Trophoblast cell (in vitro differentiated cells and primary cell): ENCODE measurements around the gene SLC27A1.
A peak's percentile ranks its signal among the peaks of the same experiment; 100 is the strongest.
"Not testable (repeated sequence)": the region's sequence is repeated elsewhere in the genome, so short reads cannot be mapped to it uniquely, and the experiment has no call there.

Experiments
- DNase-seq, 2 donors: peaks; one replicate each; pipeline ENCODE4 v3.0.0-alpha.2; 2016
- H2AFZ ChIP-seq: 2 replicates; pipeline ENCODE4 v1.6.1; 2013; ENCODE audit warnings: low read length, moderate library complexity, mild to moderate bottlenecking; ENCODE audit not compliant: insufficient read depth, poor library complexity
- H2AK5ac ChIP-seq: 2 replicates; pipeline ENCODE4 v1.6.1; 2013; ENCODE audit warnings: mild to moderate bottlenecking, low read length
- H2BK120ac ChIP-seq: 2 replicates; pipeline ENCODE4 v1.6.1; 2013; ENCODE audit warnings: low read length, mild to moderate bottlenecking, moderate library complexity; ENCODE audit not compliant: insufficient read depth, poor library complexity
- H2BK12ac ChIP-seq: 2 replicates; pipeline ENCODE4 v1.6.1; 2013; ENCODE audit warnings: mild to moderate bottlenecking, low read length, moderate library complexity
- H2BK5ac ChIP-seq: 2 replicates; pipeline ENCODE4 v1.6.1; 2013; ENCODE audit warnings: low read length, low read depth, moderate library complexity, mild to moderate bottlenecking; ENCODE audit not compliant: poor library complexity
- H3K14ac ChIP-seq: 2 replicates; pipeline ENCODE4 v1.6.1; 2013; ENCODE audit warnings: mild to moderate bottlenecking, low read length
- H3K18ac ChIP-seq: 2 replicates; pipeline ENCODE4 v1.6.1; 2013; ENCODE audit warnings: mild to moderate bottlenecking, low read length
- H3K23ac ChIP-seq: 2 replicates; pipeline ENCODE4 v1.6.1; 2013; ENCODE audit warnings: low read length
- H3K27ac ChIP-seq: 2 replicates; pipeline ENCODE4 v1.5.1; 2013; ENCODE audit warnings: low read depth, mild to moderate bottlenecking, inconsistent platforms, low read length, moderate library complexity
- H3K27me3 ChIP-seq: 2 replicates; pipeline ENCODE4 v1.6.1; 2013; ENCODE audit warnings: inconsistent platforms, mild to moderate bottlenecking, low read length, moderate library complexity; ENCODE audit not compliant: insufficient read depth
- H3K36me3 ChIP-seq, 2 experiments: 1 replicate in 1 of 2; 2 replicates in 1 of 2; pipeline ENCODE4 v1.6.1; 2013; ENCODE audit warnings: low read length in 2 of 2, mild to moderate bottlenecking in 2 of 2, moderate library complexity in 1 of 2; ENCODE audit not compliant: insufficient read depth in 2 of 2, control insufficient read depth in 1 of 2
- H3K4ac ChIP-seq: 2 replicates; pipeline ENCODE4 v1.6.1; 2013; ENCODE audit warnings: low read depth, mild to moderate bottlenecking, low read length, moderate library complexity
- H3K4me1 ChIP-seq, 2 experiments: 1 replicate in 1 of 2; 2 replicates in 1 of 2; pipeline ENCODE4 v1.6.1; 2013; ENCODE audit warnings: low read length in 2 of 2, mild to moderate bottlenecking in 2 of 2, moderate library complexity in 1 of 2; ENCODE audit not compliant: insufficient read depth in 2 of 2, control insufficient read depth in 1 of 2
- H3K4me2 ChIP-seq: 2 replicates; pipeline ENCODE4 v1.6.1; 2013; ENCODE audit warnings: inconsistent platforms, mild to moderate bottlenecking, low read length, moderate library complexity
- H3K4me3 ChIP-seq: 2 replicates; pipeline ENCODE4 v1.5.1; 2013; ENCODE audit warnings: mild to moderate bottlenecking, low read depth, low read length, inconsistent platforms
- H3K79me1 ChIP-seq: one replicate; pipeline ENCODE4 v1.6.1; 2013; ENCODE audit warnings: low read length
- H3K79me2 ChIP-seq: 2 replicates; pipeline ENCODE4 v1.6.1; 2013; ENCODE audit warnings: low read length, mild to moderate bottlenecking; ENCODE audit not compliant: control insufficient read depth, insufficient read depth, poor library complexity
- H3K9ac ChIP-seq: 2 replicates; pipeline ENCODE4 v1.6.1; 2013; ENCODE audit warnings: mild to moderate bottlenecking, low read length
- H3K9me3 ChIP-seq: 2 replicates; pipeline ENCODE4 v1.6.1; 2013; ENCODE audit warnings: low read depth, mild to moderate bottlenecking, control low read depth, inconsistent platforms, low read length; ENCODE audit not compliant: insufficient read depth
- H4K12ac ChIP-seq: 2 replicates; pipeline ENCODE4 v1.6.1; 2013; ENCODE audit warnings: low read depth, mild to moderate bottlenecking, low read length, moderate library complexity
- H4K8ac ChIP-seq: 2 replicates; pipeline ENCODE4 v1.6.1; 2013; ENCODE audit warnings: low read depth, mild to moderate bottlenecking, low read length, moderate library complexity
- H4K91ac ChIP-seq: one replicate; pipeline ENCODE4 v1.6.1; 2013; ENCODE audit warnings: low read depth, mild to moderate bottlenecking, low read length, moderate library complexity
- WGBS: extraction: QIAGEN DNeasy Blood & Tissue Kit; methylation state at CpG from one replicate; pipeline ENCODE4 v1.1.7; 2013; ENCODE audit warnings: missing lambda C conversion rate; ENCODE audit not compliant: insufficient read length, insufficient coverage; ENCODE audit errors: extremely low coverage; 5-methylcytosine and 5-hydroxymethylcytosine counted together

Gene SLC27A1

DNA sequence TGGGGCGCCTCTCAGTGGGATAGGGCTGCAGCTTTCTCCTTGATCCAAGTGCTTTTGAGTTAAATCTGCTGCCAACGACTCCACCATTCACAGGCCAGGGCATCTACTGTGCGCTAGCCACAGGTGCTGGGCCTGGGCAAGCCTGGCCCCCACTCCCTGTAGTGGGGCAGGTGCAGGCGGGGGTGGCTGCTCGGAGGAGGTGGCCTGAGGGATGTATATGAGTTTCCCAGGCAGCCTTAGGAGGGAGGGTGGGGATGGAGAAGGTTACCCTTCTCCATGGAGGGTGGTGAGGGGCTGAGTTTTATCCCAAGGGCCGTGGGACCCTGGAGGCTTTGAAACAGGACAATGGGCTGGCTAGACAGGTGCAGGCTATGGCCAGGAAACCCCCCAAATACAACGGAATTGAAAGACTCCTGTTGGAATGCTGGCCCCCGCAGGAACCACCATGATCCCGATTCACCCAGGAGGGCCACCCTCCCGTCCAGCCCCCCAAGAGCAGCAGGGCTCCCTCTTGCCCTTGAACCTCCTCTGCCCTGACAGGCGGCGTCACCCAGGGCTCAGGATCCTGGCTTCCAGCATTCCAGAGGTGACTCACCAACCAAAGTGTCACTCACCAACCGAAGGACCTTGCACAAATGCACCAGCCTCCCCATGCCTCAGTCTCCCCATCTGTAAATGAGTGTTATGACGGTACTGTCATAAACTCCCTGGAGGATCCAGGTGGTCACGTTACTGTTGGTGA is 45.3 kb downstream of the SLC27A1 start:
- no peak overlapping the region for H3K4me3 ChIP-seq
- peaks cover 9% of the 10 kb centered on the region for H3K79me2 ChIP-seq
- H3K4ac ChIP-seq: no peak overlapping the region
- H2BK120ac ChIP-seq: no peak overlapping the region
- peaks cover 19 to 28% of the 10 kb centered on the region in 2 experiments for H3K36me3 ChIP-seq
- H2AK5ac ChIP-seq: no peak overlapping the region
- H4K8ac ChIP-seq: no peak overlapping the region
- H2BK12ac ChIP-seq: no peak overlapping the region
- H3K4me2 ChIP-seq: no peak overlapping the region
- H4K12ac ChIP-seq: no peak overlapping the region
- H3K9me3 ChIP-seq: peaks cover 16% of the 10 kb centered on the region
- H3K27me3 ChIP-seq: no peaks in the 10 kb centered on the region
- peak in 1 of 2 donors; percentile 25 for DNase-seq
- no peak overlapping the region for H2BK5ac ChIP-seq
- no peak overlapping the region for H3K18ac ChIP-seq
- H3K4me1 ChIP-seq: peaks cover 3 to 6% of the 10 kb centered on the region in 2 experiments
- H3K23ac ChIP-seq: no peak overlapping the region
- H4K91ac ChIP-seq: no peak overlapping the region
- no CpG with 5 or more reads among the region's 15 CpGs for WGBS
- H2AFZ ChIP-seq: no peak overlapping the region
- H3K9ac ChIP-seq: no peak overlapping the region
- H3K79me1 ChIP-seq: peaks cover 12% of the 10 kb centered on the region
- H3K14ac ChIP-seq: no peak overlapping the region
- H3K27ac ChIP-seq: no peak overlapping the region

GRCh38 chr19:17517898-17518297 is 47.6 kb downstream of the SLC27A1 start:
- WGBS: no CpG with 5 or more reads among the region's 1 CpG
- no peak overlapping the region for H2BK5ac ChIP-seq
- H3K27ac ChIP-seq: no peak overlapping the region
- no peak overlapping the region for H3K4me2 ChIP-seq
- no peak overlapping the region for H2AFZ ChIP-seq
- no peak overlapping the region for H4K8ac ChIP-seq
- H3K4me3 ChIP-seq: no peak overlapping the region
- H2BK120ac ChIP-seq: no peak overlapping the region
- H3K18ac ChIP-seq: no peak overlapping the region
- no peak for DNase-seq
- H3K36me3 ChIP-seq: peaks cover 24 to 36% of the 10 kb centered on the region in 2 experiments
- H3K4ac ChIP-seq: no peak overlapping the region
- H3K23ac ChIP-seq: no peak overlapping the region
- no peaks in the 10 kb centered on the region for H3K79me1 ChIP-seq
- H3K79me2 ChIP-seq: no peaks in the 10 kb centered on the region
- H3K14ac ChIP-seq: no peak overlapping the region
- no peak overlapping the region for H2BK12ac ChIP-seq
- no peak overlapping the region for H2AK5ac ChIP-seq
- peaks cover 13% of the 10 kb centered on the region for H3K9me3 ChIP-seq
- H3K4me1 ChIP-seq: peaks cover under 1 to 3% of the 10 kb centered on the region in 2 experiments
- no peak overlapping the region for H4K12ac ChIP-seq
- no peak overlapping the region for H3K9ac ChIP-seq
- H3K27me3 ChIP-seq: no peaks in the 10 kb centered on the region
- H4K91ac ChIP-seq: no peak overlapping the region

- not testable (repeated sequence) for H2BK120ac ChIP-seq, H4K12ac ChIP-seq, H3K27ac ChIP-seq, H4K91ac ChIP-seq, H2BK5ac ChIP-seq, H3K4me1 ChIP-seq, H3K79me1 ChIP-seq, H3K9ac ChIP-seq, DNase-seq, H4K8ac ChIP-seq, H3K18ac ChIP-seq, H2AFZ ChIP-seq, H3K4ac ChIP-seq, H3K4me2 ChIP-seq, H3K79me2 ChIP-seq, H2BK12ac ChIP-seq, H3K27me3 ChIP-seq, H3K4me3 ChIP-seq, H3K23ac ChIP-seq, H2AK5ac ChIP-seq, H3K14ac ChIP-seq
- WGBS: no CpG with 5 or more reads among the region's 8 CpGs
- Histone ChIP-seq H3K9me3 (peaks cover 13% of the 10 kb centered on the region), H3K36me3 (peaks cover 24 to 36% of the 10 kb centered on the region in 2 experiments)
Observed at GRCh38 chr19:17518654-17519053, 48.3 kb downstream of the SLC27A1 start.

DNA sequence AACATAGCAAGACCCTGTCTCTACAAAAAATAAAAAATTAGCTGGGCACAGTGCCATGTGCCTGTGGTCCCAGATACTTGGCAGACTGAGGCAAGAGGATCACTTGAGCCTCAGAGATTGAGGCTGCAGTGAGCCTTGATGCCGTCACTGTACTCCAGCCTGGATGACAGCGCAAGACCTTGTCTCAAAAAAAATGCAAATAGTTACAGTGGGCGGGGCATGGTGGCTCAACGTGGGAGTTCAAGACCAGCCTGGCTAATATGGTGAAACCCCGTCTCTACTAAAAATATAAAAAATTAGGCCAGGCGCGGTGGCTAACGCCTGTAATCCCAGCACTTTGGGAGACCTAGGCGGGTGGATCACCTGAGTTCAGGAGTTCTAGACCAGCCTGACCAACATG is 49.6 kb downstream of the SLC27A1 start:
- WGBS: no CpG with 5 or more reads among the region's 9 CpGs
- no peak overlapping the region for H2BK12ac ChIP-seq

More for the DNA sequence above, 49.6 kb downstream of the SLC27A1 start:
- H3K9ac ChIP-seq: no peak overlapping the region
- H3K14ac ChIP-seq: no peak overlapping the region
- H3K79me1 ChIP-seq: no peaks in the 10 kb centered on the region
- H4K12ac ChIP-seq: no peak overlapping the region
- H3K27ac ChIP-seq: no peak overlapping the region
- no peak overlapping the region for H3K4me2 ChIP-seq
- peaks cover 24 to 36% of the 10 kb centered on the region in 2 experiments for H3K36me3 ChIP-seq
- peaks cover 15% of the 10 kb centered on the region for H3K9me3 ChIP-seq
- peaks cover 0 to 3% of the 10 kb centered on the region in 2 experiments for H3K4me1 ChIP-seq
- no peak overlapping the region for H3K23ac ChIP-seq
- H3K4me3 ChIP-seq: no peak overlapping the region
- no peak overlapping the region for H4K8ac ChIP-seq
- no peak overlapping the region for H3K18ac ChIP-seq
- H3K27me3 ChIP-seq: no peaks in the 10 kb centered on the region
- no peak overlapping the region for H4K91ac ChIP-seq
- H2AFZ ChIP-seq: no peak overlapping the region
- H3K79me2 ChIP-seq: no peaks in the 10 kb centered on the region
- no peak overlapping the region for H3K4ac ChIP-seq
- no peak overlapping the region for H2BK5ac ChIP-seq
- no peak for DNase-seq
- no peak overlapping the region for H2AK5ac ChIP-seq
- no peak overlapping the region for H2BK120ac ChIP-seq
